ENCODE data around the gene RNASEH2B.

- peak; percentile 88 to 97 for TF ChIP-seq CTCF (conservative IDR thresholded peaks at IDR 0.05; ENCODE audit: low read depth in 2 of 2)
- TF ChIP-seq POLR2AphosphoS5 (IDR thresholded peaks at IDR 0.05; ENCODE audit: low read depth) = no peak
- TF ChIP-seq EZH2 (IDR thresholded peaks at IDR 0.05; ENCODE audit: low read depth, unreplicated experiment) = no peak
- no peak for TF ChIP-seq JUNB (IDR thresholded peaks at IDR 0.05; ENCODE audit: unreplicated experiment)
Observed at GRCh38 chr13:50911937-50912795, 2.6 kb downstream of the RNASEH2B start.

Measured in GM23338 (cell line).